GM19240 (cell line): ENCODE measurements around the gene NOTCH3.

ENCODE experiments used
- DNase-seq: peaks from one replicate; pipeline ENCODE4 v3.0.0; 2011; ENCODE audit warnings: low spot score; ENCODE audit not compliant: insufficient read length

NOTCH3 gene

DNA sequence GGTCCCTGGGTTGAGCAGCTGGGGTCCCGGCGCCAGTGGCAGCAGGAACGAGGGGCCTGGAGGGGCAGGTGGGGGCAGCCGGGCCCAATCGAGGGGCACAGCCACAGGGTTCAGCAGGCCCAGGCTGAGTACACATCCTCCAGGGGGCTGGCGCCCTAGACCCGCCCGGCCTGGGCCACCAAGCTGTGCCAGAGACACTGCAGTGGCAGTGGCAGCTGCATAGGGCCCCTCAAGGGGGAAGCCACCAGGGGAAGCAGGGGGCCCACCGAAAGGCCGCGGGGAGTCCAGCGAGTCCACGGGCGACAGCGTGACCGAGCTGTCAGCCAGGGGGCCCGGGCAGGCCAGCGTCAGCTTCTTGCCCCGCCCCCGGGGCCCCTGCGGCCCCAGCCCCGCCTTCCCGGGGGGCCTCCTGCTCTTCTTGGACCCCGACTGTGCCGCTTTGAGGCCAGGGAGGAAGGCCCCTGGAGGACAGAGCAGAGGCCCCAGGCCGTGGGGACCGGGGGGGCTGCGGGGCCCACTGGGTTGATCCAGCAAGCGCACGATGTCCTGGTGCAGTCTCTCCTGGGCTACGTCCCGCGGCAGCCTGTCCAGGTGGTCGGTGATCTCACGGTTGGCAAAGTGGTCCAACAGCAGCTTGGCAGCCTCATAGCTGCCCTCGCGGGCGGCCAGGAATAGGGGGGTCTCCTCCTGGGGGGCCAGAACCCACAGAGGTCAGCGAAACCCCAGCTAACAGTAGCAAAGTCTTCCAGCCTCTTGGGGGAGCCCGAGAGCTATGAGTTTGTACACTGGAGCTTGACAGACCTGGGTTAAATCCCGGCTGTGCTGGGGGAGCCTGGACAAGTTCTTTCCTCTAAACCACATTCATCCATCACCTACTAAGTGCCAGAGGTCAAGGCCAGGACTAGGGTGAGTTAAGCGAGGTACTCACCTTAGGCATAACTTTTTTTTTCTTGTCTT, 39.5 kb downstream of the NOTCH3 start:
- DNase-seq = peak; percentile 48

- DNase-seq = no peak
These were observed 41.5 kb downstream of the NOTCH3 start for GRCh38 chr19:15159251-15159650.

- no peak for DNase-seq
These were observed 44.4 kb downstream of the NOTCH3 start for GRCh38 chr19:15156391-15156790.

- DNase-seq = no peak
These were observed 45.5 kb downstream of the NOTCH3 start for GRCh38 chr19:15155296-15155695.

DNA sequence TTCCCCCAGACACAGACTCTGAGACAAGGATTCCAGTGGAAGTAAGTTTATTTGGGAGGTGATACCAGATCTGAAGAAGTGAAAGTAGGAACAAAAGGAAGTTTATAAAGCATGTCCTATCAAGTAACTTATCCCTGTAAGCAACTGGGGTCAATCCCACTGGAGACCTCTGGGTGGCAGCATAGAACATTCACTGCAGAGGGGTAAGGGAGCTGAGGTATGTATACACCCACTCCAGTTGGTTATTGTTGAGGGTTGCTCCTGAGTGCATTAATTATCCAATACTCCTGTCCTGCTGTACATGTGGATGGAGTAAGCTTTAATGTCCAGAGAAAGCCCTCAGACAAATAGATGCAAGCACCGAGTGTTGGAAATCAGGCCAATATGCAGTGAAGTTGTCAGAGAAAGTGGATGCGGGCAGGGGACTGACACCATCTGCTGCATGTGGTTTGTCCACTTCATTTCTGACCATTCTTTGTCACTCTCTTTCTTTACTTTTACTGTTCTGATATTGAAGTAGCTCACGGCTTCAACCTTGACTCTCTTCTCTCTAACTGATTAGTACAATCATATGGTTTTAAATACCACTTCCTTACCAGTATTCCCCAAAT, 46.7 kb downstream of the NOTCH3 start:
- DNase-seq = no peak

GRCh38 chr19:15149737-15150136, 51.1 kb downstream of the NOTCH3 start:
- DNase-seq = no peak

DNA sequence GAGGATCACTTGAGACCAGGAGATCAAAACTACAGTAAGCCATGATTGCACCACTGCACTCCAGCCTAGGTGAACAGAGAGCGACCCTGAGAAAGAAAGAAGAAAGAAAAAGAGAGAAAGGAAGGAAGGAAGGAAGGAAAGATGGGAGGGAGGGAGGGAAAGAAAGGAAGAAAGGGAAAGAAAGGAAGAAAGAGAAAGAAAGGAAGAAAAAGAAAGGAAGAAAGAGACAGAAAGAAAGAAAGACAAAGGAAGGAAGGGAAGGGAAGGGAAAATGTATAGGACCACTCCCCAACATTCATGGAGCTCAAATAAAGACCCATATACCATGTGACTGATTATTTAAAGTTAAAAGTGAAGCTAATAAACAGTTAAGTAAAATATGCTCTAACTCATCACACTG, 53.7 kb downstream of the NOTCH3 start:
- DNase-seq = no peak

DNA sequence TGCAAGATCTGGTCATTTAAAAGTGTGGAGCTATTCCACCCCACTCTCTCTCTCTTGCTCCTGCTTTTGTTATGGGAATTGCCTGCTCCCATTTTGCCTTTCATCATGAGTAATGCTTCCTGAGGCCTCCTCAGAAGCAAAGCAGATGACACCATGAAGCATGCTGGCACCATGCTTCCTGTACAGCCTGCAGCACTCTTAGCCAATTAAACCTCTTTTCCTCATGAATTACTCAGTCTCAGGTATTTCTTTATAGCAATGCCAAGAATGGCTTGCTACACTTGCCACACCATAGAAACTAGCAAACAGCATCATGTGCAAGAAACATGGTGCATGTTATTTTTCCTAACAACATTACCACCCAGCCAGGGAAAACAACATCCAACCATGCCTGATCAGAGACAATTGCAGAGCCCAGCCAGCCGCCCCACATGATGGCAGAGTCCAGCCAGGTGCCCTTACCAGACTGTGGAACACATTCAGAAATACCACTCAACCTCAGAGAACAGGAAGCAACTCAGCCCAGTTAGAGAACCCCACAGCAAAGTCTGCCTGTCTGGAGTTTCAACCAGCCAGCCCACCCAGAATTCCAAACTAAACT, 56.6 kb downstream of the NOTCH3 start:
- DNase-seq = no peak

DNA sequence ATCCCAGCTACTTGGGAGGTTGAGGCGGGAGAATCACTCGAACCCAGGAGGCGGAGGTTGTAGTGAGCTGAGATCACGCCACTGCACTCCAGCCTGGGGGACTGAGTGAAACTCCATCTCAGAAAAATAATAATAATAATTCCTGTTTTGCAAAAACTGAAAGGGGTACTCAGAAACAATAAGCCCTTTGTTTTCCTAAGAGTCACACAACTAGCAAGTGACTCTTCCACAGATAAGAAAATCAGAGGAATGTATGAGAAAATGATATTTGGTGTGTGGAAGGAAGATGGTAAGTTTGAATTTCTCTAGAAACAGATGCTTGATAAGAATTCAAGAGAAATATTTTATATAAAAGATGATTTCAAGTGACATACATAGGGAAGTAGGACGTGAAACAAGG, 58.5 kb downstream of the NOTCH3 start:
- DNase-seq = no peak

- no peak for DNase-seq
These were observed 59.7 kb downstream of the NOTCH3 start for GRCh38 chr19:15141143-15141542.

GRCh38 chr19:15138427-15138826, 62.4 kb downstream of the NOTCH3 start:
- DNase-seq = no peak

DNA sequence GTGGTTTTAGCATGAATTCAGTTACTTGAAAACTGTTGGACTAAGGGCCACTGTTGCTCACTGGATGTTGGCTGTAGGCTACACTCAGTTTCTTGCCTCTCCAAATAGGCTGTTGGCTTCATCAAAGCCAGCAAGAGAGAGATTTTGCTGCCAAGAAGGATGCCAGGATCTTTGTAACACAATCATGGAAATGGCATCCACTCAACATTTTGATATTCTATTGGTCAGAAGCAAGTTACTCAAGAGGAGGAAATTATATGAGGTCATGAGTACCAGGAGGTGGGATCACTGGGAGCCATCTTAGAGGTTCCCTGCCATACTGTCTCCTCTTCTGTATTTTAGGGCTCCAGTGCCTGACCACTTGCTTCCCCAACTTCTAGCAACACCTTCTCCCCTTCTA, 63.0 kb downstream of the NOTCH3 start:
- no peak for DNase-seq

GRCh38 chr19:15136234-15136954, 64.4 kb downstream of the NOTCH3 start:
- DNase-seq = no peak

DNA sequence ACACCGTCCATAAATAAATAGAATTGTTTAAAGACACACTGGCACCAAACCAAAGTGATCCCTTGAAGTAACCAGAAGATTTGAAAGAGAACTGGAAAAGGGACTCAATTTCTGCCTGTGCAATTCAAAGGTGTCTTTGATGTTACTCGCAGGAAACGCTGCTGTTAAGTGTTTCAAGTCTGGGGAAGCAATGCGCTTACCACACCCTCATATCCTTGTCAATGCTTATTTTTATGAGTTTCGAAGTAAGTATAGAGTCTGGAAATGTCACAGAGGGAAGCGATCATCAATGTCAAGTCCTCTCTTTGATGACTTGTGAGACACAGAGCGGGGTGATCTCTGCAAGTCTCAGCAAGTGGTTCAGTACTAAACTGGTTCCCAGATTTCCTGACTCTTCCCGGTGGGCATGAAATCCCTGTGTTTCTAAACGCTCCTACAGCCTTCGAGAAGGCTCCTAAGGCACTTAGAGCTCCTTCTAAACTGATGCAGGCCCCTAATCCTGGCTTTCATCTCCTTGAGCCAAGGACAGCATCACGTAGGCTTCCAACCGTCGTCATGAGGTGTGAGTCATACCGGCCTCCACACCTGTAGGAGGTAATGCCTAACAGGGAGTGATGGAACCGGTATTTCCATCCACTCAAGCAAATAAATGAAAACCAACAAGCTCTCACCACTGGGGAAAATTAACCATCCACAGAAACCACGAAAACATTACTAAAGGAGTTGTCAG, 70.8 kb downstream of the NOTCH3 start:
- no peak for DNase-seq

GRCh38 chr19:15128162-15128770, 72.5 kb downstream of the NOTCH3 start:
- DNase-seq = no peak

DNA sequence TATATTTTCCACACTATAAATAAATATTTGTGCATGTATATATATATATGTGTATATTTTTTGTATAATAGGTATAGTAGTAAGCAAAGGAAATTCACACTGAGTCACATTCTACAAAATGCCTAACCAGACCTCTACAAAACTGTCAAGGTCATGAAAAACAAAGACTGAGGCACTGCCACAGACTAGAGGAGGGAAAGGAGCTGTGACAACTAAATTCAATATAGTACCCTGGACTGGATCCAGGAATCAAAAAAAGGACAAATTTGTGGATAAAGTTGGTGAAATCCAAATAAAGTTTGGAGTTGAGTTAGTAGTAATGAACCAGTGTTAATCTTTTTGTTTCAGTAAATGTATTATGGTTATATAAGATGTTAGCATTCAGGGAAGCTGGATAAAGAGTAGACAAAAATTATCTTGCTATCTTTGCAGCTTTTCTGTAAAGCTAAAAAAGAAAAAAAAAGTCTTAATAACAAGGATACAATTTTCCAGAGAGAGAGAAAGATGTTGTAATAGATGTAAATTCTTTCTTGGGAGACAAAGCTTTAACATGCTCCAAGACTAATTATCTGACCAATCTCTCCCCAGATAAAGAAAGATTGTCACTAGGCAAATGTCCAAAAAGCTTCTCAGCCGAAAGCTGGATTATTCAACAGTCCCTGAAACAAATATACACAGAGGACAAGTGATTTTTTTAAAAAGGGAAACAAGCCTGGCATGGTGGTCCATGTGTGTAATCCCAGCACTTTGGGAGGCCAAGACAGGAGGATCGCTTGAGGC, 74.5 kb downstream of the NOTCH3 start:
- DNase-seq = no peak

DNA sequence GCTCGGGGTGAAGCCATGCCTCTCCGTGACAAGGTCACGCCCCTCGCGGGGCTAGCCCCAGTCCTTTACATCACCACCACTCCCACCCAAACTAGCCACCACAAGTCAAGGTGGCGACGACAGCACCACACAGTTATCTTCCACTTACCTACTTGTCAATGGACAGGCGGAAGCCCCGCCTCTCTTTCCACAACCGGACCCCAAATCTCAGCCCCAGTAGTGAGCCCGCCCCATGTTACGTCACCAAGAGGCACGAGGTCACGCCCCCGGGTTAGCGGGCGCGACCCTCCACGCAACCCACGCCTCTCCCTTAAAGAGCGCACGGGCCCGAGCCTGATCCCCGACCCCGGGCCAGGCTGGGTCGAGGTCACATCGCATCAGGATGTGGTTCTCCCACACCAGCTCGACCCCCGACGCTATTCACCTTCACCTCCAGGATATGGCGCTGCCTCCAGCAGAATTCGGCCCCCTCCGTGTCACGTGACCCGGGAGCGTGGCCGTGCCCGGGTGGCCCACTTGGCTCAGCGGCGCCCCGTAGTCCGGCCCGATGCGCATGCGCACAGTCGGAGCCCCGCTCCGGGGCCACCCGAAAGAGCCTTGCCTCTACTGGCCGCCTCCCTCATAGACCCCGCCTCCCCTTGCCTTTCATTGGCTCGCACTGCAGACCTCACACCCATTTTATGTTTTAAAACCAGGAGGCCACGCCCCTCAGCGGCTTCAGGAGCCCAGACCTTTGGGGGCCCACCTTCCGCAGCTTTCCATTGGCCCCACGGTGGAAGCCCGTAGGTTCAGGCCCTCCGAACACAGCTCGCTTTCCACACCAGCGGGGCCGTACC, 75.3 kb downstream of the NOTCH3 start:
- DNase-seq = peak; percentile 99

- no peak for DNase-seq
These were observed 76.1 kb downstream of the NOTCH3 start for GRCh38 chr19:15124572-15125231.
